Measurements from ENCODE around the gene ZNF726.
"Not testable (repeated sequence)": the region's sequence is repeated elsewhere in the genome, so short reads cannot be mapped to it uniquely, and the experiment has no call there.

The ZNF726 gene

GRCh38 chr19:23946569-23946968, 31.9 kb downstream of the ZNF726 start:
- DNase-seq, result no peak

GRCh38 chr19:23949611-23950010, 34.9 kb downstream of the ZNF726 start:
- no peak for DNase-seq

GRCh38 chr19:23956051-23956450, 41.4 kb downstream of the ZNF726 start:
- DNase-seq, result no peak

GRCh38 chr19:23957660-23958281, 43.1 kb downstream of the ZNF726 start:
- no peak for DNase-seq

GRCh38 chr19:23963396-23963795, 48.7 kb downstream of the ZNF726 start:
- not testable (repeated sequence) for DNase-seq

GRCh38 chr19:23963881-23964280, 49.2 kb downstream of the ZNF726 start:
- DNase-seq, result not testable (repeated sequence)

- DNase-seq, result not testable (repeated sequence)
These were observed 49.6 kb downstream of the ZNF726 start for GRCh38 chr19:23964334-23964733.

- DNase-seq, result no peak
These were observed 54.9 kb downstream of the ZNF726 start for GRCh38 chr19:23969630-23970029.

- DNase-seq, result no peak
These were observed 56.9 kb downstream of the ZNF726 start for GRCh38 chr19:23971598-23971997.

- DNase-seq, result no peak
These were observed 57.5 kb downstream of the ZNF726 start for GRCh38 chr19:23972161-23972560.

GRCh38 chr19:23974941-23975340, 60.3 kb downstream of the ZNF726 start:
- no peak for DNase-seq

GRCh38 chr19:23976631-23977030, 61.9 kb downstream of the ZNF726 start:
- not testable (repeated sequence) for DNase-seq

- not testable (repeated sequence) for DNase-seq
These were observed 62.6 kb downstream of the ZNF726 start for GRCh38 chr19:23977256-23977655.

- no peak for DNase-seq
These were observed 63.4 kb downstream of the ZNF726 start for GRCh38 chr19:23978068-23978467.

- DNase-seq, result no peak
These were observed 66.1 kb downstream of the ZNF726 start for GRCh38 chr19:23980805-23981204.

GRCh38 chr19:23981863-23982262, 67.2 kb downstream of the ZNF726 start:
- no peak for DNase-seq

- DNase-seq, result no peak
These were observed 68.7 kb downstream of the ZNF726 start for GRCh38 chr19:23983406-23983805.

Data from DMS79 (cell line).